ENCODE results near the gene RIMS1.
"Not testable (repeated sequence)": the region's sequence is repeated elsewhere in the genome, so short reads cannot be mapped to it uniquely, and the experiment has no call there.

Gene RIMS1

DNA sequence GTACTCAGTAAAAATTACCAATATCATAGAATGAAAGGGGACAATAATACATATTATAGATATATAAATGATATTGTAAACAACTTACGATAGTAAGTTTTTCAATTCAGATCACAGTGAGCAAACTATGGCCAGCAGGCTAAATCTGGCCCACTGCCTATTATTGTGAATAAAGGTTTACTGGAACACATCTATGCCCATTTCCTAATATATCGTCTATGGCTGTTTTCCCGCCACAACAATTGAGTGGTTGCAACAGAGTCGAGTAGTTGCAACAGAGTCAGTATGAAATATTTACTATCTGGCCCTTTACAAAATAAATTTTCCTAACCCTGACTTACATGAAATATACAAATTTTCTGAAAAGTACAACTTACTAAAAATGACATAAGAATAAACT is 438.2 kb downstream of the RIMS1 start:
- peaks cover 2% of the 10 kb centered on the region for H3K27me3 ChIP-seq (ENCODE audit: insufficient read depth, poor library complexity, severe bottlenecking)
- H3K27ac ChIP-seq (replicated peaks) = no peak overlapping the region
- H3K4me3 ChIP-seq (replicated peaks; ENCODE audit: insufficient read depth, low read length) = no peak overlapping the region
- no peak for TF ChIP-seq POLR2AphosphoS5 (IDR thresholded peaks at IDR 0.05; ENCODE audit: low read depth)
- TF ChIP-seq, protein P1, sequence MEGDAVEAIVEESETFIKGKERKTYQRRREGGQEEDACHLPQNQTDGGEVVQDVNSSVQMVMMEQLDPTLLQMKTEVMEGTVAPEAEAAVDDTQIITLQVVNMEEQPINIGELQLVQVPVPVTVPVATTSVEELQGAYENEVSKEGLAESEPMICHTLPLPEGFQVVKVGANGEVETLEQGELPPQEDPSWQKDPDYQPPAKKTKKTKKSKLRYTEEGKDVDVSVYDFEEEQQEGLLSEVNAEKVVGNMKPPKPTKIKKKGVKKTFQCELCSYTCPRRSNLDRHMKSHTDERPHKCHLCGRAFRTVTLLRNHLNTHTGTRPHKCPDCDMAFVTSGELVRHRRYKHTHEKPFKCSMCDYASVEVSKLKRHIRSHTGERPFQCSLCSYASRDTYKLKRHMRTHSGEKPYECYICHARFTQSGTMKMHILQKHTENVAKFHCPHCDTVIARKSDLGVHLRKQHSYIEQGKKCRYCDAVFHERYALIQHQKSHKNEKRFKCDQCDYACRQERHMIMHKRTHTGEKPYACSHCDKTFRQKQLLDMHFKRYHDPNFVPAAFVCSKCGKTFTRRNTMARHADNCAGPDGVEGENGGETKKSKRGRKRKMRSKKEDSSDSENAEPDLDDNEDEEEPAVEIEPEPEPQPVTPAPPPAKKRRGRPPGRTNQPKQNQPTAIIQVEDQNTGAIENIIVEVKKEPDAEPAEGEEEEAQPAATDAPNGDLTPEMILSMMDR (IDR thresholded peaks at IDR 0.05; ENCODE audit: insufficient read depth, low read length) = no peak
- TF ChIP-seq, protein P2, sequence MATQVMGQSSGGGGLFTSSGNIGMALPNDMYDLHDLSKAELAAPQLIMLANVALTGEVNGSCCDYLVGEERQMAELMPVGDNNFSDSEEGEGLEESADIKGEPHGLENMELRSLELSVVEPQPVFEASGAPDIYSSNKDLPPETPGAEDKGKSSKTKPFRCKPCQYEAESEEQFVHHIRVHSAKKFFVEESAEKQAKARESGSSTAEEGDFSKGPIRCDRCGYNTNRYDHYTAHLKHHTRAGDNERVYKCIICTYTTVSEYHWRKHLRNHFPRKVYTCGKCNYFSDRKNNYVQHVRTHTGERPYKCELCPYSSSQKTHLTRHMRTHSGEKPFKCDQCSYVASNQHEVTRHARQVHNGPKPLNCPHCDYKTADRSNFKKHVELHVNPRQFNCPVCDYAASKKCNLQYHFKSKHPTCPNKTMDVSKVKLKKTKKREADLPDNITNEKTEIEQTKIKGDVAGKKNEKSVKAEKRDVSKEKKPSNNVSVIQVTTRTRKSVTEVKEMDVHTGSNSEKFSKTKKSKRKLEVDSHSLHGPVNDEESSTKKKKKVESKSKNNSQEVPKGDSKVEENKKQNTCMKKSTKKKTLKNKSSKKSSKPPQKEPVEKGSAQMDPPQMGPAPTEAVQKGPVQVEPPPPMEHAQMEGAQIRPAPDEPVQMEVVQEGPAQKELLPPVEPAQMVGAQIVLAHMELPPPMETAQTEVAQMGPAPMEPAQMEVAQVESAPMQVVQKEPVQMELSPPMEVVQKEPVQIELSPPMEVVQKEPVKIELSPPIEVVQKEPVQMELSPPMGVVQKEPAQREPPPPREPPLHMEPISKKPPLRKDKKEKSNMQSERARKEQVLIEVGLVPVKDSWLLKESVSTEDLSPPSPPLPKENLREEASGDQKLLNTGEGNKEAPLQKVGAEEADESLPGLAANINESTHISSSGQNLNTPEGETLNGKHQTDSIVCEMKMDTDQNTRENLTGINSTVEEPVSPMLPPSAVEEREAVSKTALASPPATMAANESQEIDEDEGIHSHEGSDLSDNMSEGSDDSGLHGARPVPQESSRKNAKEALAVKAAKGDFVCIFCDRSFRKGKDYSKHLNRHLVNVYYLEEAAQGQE (IDR thresholded peaks at IDR 0.05; ENCODE audit: insufficient replicate concordance, low read depth) = no peak
- DNase-seq (ENCODE audit: low read depth in 1 of 2, low spot score in 1 of 2) = no peak

DNA sequence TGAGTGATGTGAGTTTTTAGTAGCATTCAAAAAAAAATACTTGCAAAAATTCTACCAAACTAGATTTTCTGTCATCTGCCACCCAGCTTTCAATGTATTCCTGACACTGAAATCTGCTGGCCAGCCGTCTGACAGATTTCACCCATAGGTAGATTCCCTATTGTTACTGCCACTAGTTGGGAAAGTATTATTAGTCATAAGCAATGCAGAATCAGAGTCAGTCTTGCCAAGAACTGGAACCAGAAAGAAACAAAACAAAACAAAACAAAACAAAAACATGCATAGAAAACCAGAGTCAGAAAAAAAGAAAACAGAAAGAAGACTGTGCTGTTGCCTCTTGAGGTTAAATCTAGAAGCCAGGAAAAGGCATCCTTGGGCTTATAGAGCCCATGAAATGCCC is 442.4 kb downstream of the RIMS1 start:
- no peak for DNase-seq (ENCODE audit: low read depth in 1 of 2, low spot score in 1 of 2)
- TF ChIP-seq POLR2AphosphoS5 (IDR thresholded peaks at IDR 0.05; ENCODE audit: low read depth) (no peak), GABPA (IDR thresholded peaks at IDR 0.05; ENCODE audit: low read depth) (no peak), SPI1 (IDR thresholded peaks at IDR 0.05; ENCODE audit: borderline replicate concordance, low read depth) (no peak)
- TF ChIP-seq, protein P2 (IDR thresholded peaks at IDR 0.05; ENCODE audit: insufficient replicate concordance, low read depth) = no peak
- TF ChIP-seq, protein P1 (IDR thresholded peaks at IDR 0.05; ENCODE audit: insufficient read depth, low read length) = no peak
- Histone ChIP-seq H3K27me3 (ENCODE audit: insufficient read depth, poor library complexity, severe bottlenecking) (peaks cover 2% of the 10 kb centered on the region), H3K27ac (replicated peaks) (no peak overlapping the region), H3K4me3 (replicated peaks; ENCODE audit: insufficient read depth, low read length) (no peak overlapping the region)

DNA sequence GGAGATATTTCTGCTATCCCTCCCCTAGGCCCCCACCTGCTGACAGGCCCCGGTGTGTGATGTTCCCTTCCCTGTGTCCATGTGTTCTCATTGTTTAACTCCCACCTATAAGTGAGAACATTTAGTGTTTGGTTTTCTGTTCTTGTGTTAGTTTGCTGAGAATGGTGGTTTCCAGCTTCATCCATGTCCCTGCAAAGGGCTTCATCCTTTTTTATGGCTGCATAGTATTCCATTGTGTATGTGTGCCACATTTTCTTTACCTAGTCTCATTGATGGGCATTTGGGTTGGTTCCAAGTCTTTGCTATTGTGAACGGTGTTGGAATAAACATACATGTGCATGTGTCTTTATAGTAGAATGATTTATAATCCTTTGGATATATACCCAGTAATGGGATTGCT is 448.9 kb downstream of the RIMS1 start:
- DNase-seq (ENCODE audit: low read depth in 1 of 2, low spot score in 1 of 2); H3K4me3 ChIP-seq (replicated peaks; ENCODE audit: insufficient read depth, low read length); H3K27me3 ChIP-seq (ENCODE audit: insufficient read depth, poor library complexity, severe bottlenecking); H3K27ac ChIP-seq (replicated peaks): not testable (repeated sequence)

DNA sequence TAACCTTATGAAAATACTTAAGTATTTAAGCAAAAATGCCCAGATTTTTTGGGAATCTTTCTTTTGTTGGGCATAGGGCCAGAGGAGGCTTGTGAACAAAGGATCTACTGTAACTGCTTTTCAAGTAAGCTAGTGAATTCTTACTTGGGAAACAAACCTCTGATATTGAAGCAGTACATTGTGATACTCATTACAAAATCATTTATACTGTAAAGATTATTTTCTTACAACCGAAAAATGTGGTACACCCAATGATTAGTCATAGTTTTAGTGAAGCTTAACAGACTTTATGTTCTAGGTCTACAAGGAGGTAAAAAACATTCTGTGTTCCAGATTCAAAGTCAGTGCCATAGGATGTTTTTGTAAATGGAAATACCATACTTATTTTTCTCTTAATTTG is 462.6 kb downstream of the RIMS1 start:
- Histone ChIP-seq H3K4me3 (replicated peaks; ENCODE audit: insufficient read depth, low read length) (no peak overlapping the region), H3K27ac (replicated peaks) (no peak overlapping the region), H3K27me3 (ENCODE audit: insufficient read depth, poor library complexity, severe bottlenecking) (peaks cover 4% of the 10 kb centered on the region)
- TF ChIP-seq, protein P1 (IDR thresholded peaks at IDR 0.05; ENCODE audit: insufficient read depth, low read length) = no peak
- no peak for TF ChIP-seq GABPA (IDR thresholded peaks at IDR 0.05; ENCODE audit: low read depth)
- TF ChIP-seq SPI1 (IDR thresholded peaks at IDR 0.05; ENCODE audit: borderline replicate concordance, low read depth) = no peak
- TF ChIP-seq POLR2AphosphoS5 (IDR thresholded peaks at IDR 0.05; ENCODE audit: low read depth) = no peak
- TF ChIP-seq, protein P2 (IDR thresholded peaks at IDR 0.05; ENCODE audit: insufficient replicate concordance, low read depth) = no peak
- no peak for DNase-seq (ENCODE audit: low read depth in 1 of 2, low spot score in 1 of 2)
